GM12878 (cell line): Measurements from ENCODE around the gene PPT2. TPM values are rescaled to one million over a fixed set of nuclear protein-coding genes. Genes with fewer than 3 reads are reported as not detected.

Experiments used
- ATAC-seq: fragments of 200-7000 bp; cut with Tn5 transposase; 3 replicates; pipeline ENCODE4 v1.9.1; 2020; ENCODE audit warnings: mild to moderate bottlenecking, moderate library complexity
- BruUV-seq: library from RNA; stranded (reverse); fragments of 400-500 nt; replicated peaks from 2 replicates; lab custom pipeline; 2021; lab: Mats Ljungman, UMichigan
- CTCF ChIA-PET: fragments of 300-600 bp; sonication (Branson Sonifier 250); formaldehyde crosslinking; extraction: SDS; loops from one replicate; lab custom pipeline; 2021; ENCODE audit warnings: inconsistent platforms; lab: Yijun Ruan, JAX
- POLR2A ChIA-PET: fragments of 350-600 bp; formaldehyde crosslinking; extraction: SDS; loops from one replicate; lab custom pipeline; 2021; ENCODE audit warnings: inconsistent platforms; lab: Charles Lee
- RAD21 ChIA-PET: fragments of 300-600 bp; sonication (Branson Sonifier 250); formaldehyde crosslinking; loops from one replicate; lab custom pipeline; 2023; ENCODE audit warnings: antibody characterized with exemption; ENCODE audit not compliant: unreplicated experiment; lab: Charles Lee
- SMC1A ChIA-PET: fragments of 300-600 bp; sonication (Branson Sonifier 250); formaldehyde crosslinking; loops from one replicate; lab custom pipeline; 2023; ENCODE audit not compliant: unreplicated experiment, uncharacterized antibody; lab: Charles Lee
- DNase-seq: peaks from one replicate; pipeline ENCODE4 v3.0.0-alpha.2; 2011; ENCODE audit warnings: low read depth, low spot score
- FAIRE-seq: peaks from 3 replicates; lab custom pipeline; 2011; peaks lifted over from hg19 to GRCh38; lab: Jason Lieb, UNC
- H2AFZ ChIP-seq: 2 replicates; pipeline ENCODE4 v1.6.0; 2011; ENCODE audit warnings: low read depth, low read length, control low read depth; ENCODE audit not compliant: control insufficient read depth
- H3K27ac ChIP-seq: 2 replicates; pipeline ENCODE4 v1.5.1; 2011; ENCODE audit warnings: control low read depth; ENCODE audit not compliant: control insufficient read depth, insufficient read depth
- H3K27me3 ChIP-seq, 2 experiments: replicated peaks in 1 of 2; 2 replicates each; pipeline versions ENCODE4 v1.6.0 to v1.6.1; 2011; ENCODE audit warnings: low read length in 1 of 2; ENCODE audit not compliant: control insufficient read depth in 2 of 2, insufficient read depth in 2 of 2
- H3K36me3 ChIP-seq, 2 experiments: 2 replicates each; pipeline ENCODE4 v1.5.1; 2011; ENCODE audit warnings: low read length in 1 of 2; ENCODE audit not compliant: control insufficient read depth in 2 of 2, insufficient read depth in 2 of 2
- H3K4me1 ChIP-seq: 2 replicates; pipeline ENCODE4 v1.6.1; 2011; ENCODE audit warnings: mild to moderate bottlenecking, low read length, moderate library complexity, mixed read lengths; ENCODE audit not compliant: control insufficient read depth, insufficient read depth
- H3K4me2 ChIP-seq: 2 replicates; pipeline ENCODE4 v1.6.0; 2011; ENCODE audit warnings: control low read depth; ENCODE audit not compliant: control insufficient read depth, insufficient read depth
- H3K4me3 ChIP-seq: fragments of 200-600 bp; sonication (generic); 2 replicates; pipeline ENCODE4 v1.5.1; 2016
- H3K79me2 ChIP-seq: 2 replicates; pipeline ENCODE4 v1.6.0; 2011; ENCODE audit warnings: low read length; ENCODE audit not compliant: control insufficient read depth, insufficient read depth
- H3K9ac ChIP-seq: 2 replicates; pipeline ENCODE4 v1.8.0; 2011; ENCODE audit warnings: low read length, control low read depth, mixed read lengths; ENCODE audit not compliant: control insufficient read depth, insufficient read depth
- H3K9me3 ChIP-seq: replicated peaks from 3 replicates; pipeline ENCODE4 v1.5.1; 2011; ENCODE audit warnings: mild to moderate bottlenecking, low read length; ENCODE audit not compliant: control insufficient read depth, insufficient read depth
- H4K20me1 ChIP-seq: 2 replicates; pipeline ENCODE4 v1.6.0; 2011; ENCODE audit not compliant: control insufficient read depth, insufficient read depth
- BACH1 ChIP-seq: fragments of 450-650 bp; IDR thresholded peaks from 2 replicates; pipeline ENCODE4 v1.6.1; 2017; ENCODE audit warnings: mild to moderate bottlenecking, borderline replicate concordance
- POLR2AphosphoS5 ChIP-seq: IDR thresholded peaks from 2 replicates; pipeline ENCODE4 v1.6.1; 2011; ENCODE audit warnings: mild to moderate bottlenecking, low read length, inconsistent platforms
- WGBS: methylation state at CpG from one replicate; pipeline ENCODE4 v1.1.6; 2016; ENCODE audit warnings: low lambda C conversion rate; ENCODE audit not compliant: insufficient replicate concordance, insufficient coverage; ENCODE audit errors: missing lambda C conversion rate; 5-methylcytosine and 5-hydroxymethylcytosine counted together
- in situ Hi-C: fragments of 300-500 bp; cut with MboI; formaldehyde crosslinking; loops from 9 replicates; pipeline ENCODE4 v1.14.3; 2018; ENCODE audit warnings: mixed read lengths
- intact Hi-C: fragments of 100-400 bp; cut with micrococcal nuclease; formaldehyde crosslinking; loops from one replicate; pipeline ENCODE4 v1.14.2; 2022; ENCODE audit not compliant: unreplicated experiment
- polyA plus RNA-seq, 11 experiments: library from polyadenylated mRNA; depleted of rRNA in 4 of 11; unstranded in 6 of 11; stranded (reverse) in 5 of 11; fragments of >200 nt; fragmentation: Nextera tagmentation in 4 of 11; fragmentation: Illumina TruSeq in 1 of 11; extraction: Ambion mirVana in 4 of 11; extraction: Trizol in 1 of 11; gene quantifications; 1 replicate in 1 of 11; 2 replicates in 10 of 11; pipeline versions ENCODE4 v1.2.1 to v1.2.3, GENCODE V29; 2011 to 2016; ENCODE audit warnings: inconsistent platforms in 2 of 11, missing spikeins in 2 of 11, low read depth in 1 of 11
- total RNA-seq, 4 experiments: library from RNA; depleted of rRNA in 3 of 4; stranded (reverse); fragments of >200 nt in 3 of 4; fragmentation: Illumina TruSeq in 1 of 4; extraction: Trizol in 1 of 4; gene quantifications; 2 replicates each; pipeline versions ENCODE4 v1.2.1 to v1.2.3, GENCODE V29; 2013 to 2021
- TF ChIP-seq, protein P1 (sequence below): fragments of 450-650 bp; IDR thresholded peaks from 2 replicates; pipeline ENCODE4 v1.6.1; 2017; ENCODE audit warnings: mild to moderate bottlenecking, moderate library complexity
- TF ChIP-seq, protein P2 (sequence below): fragments of 450-650 bp; IDR thresholded peaks from 2 replicates; pipeline ENCODE4 v1.6.1; 2016; ENCODE audit warnings: mild to moderate bottlenecking
- TF ChIP-seq, protein P3 (sequence below): fragments of 450-650 bp; IDR thresholded peaks from 2 replicates; pipeline ENCODE4 v1.6.1; 2017; ENCODE audit warnings: antibody characterized with exemption, mild to moderate bottlenecking, moderate library complexity

PPT2 gene
- total and polyA plus RNA-seq, 10 of the 15 experiments (the other 5 are each of a cell fraction or from before 2014, with no cell fraction given): 1.3 to 25.5 (median 5.5) TPM

DNA sequence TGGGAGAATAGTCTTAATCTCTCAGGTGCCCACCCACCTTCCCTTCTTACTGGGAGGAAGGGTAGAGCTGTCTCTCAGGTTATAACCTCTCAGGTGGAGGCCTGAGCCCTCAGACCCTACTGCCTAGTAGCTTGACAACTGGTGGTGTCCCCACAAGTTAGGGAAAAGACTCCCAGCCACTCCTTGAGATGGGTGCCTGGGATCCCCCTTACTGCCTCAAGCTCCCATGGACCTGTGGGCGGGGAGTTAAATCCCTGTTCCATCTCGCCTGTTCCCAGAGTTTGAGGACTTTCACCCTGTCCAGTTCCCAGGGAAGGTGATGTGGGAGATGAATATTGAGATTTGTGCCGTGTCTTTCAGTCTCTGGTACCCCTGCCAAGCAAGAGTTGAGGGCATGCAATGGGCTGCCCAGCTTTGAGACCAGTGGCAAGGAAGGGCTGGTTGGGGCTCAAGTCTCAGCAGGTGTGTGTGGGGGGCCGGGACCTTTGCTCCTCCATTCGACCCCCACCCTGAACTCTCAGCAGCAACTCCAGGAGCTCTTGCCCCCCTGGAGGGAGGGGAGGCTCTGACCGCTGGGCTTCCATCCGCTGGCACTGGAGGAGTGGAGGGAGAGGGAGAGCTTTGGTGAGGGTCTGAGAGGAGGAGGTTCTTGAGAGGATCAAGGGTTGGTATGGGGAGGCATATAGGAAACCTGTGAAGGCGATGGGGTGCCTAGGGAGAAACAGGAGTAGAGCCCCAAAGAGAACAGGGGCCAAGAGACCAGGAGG is 37.2 kb downstream of the PPT2 start:
- WGBS: 23% methylated on average over 8 of the region's 8 CpGs
- Histone ChIP-seq H3K9ac (peak overlapping the region; percentile 99), H3K36me3 (peaks cover 0 to 5% of the 10 kb centered on the region in 2 experiments; a peak in 3 of 4 replicates), H3K4me1 (peaks cover 36% of the 10 kb centered on the region), H3K9me3 (no peaks in the 10 kb centered on the region), H3K27ac (peak overlapping the region; percentile 100), H3K27me3 (no peaks in the 10 kb centered on the region), H2AFZ (no peak overlapping the region), H4K20me1 (no peaks in the 10 kb centered on the region), H3K4me3 (peak overlapping the region; percentile 90), H3K79me2 (peaks cover 60% of the 10 kb centered on the region), H3K4me2 (peak overlapping the region; percentile 99)
- intact Hi-C loops (loop anchor here (1.0 to 2.0 kb wide), 2 partner anchors 14 to 61 kb away; partner anchors contain the start of genes AGPAT1 and FKBPL), in situ Hi-C loops (no loop called here)
- DNase-seq: no peak
- ChIA-PET CTCF (interaction anchor here (0.8 to 1.0 kb wide), 3 partner anchors 12 to 72 kb away, joined by 3 to 4 read pairs (median 3); no protein-coding TSS in a partner anchor), POLR2A (interaction anchor here (0.6 to 7.0 kb wide), 7 partner anchors 13 to 762 kb away, joined by 3 to 123 read pairs (median 4); partner anchors contain the start of genes AGPAT1, ATF6B, FKBPL and HLA-DMA), SMC1A (interaction anchor here (4.2 to 4.3 kb wide), 2 partner anchors 13 to 62 kb away, joined by 24 to 41 read pairs; partner anchors contain the start of genes AGPAT1, ATF6B, FKBPL and RNF5), RAD21 (interaction anchor here (1.0 to 3.7 kb wide), 3 partner anchors 12 to 62 kb away, joined by 3 to 27 read pairs (median 7); partner anchors contain the start of genes ATF6B, FKBPL, PRRT1 and RNF5)
- no peak for FAIRE-seq
- TF ChIP-seq, protein P1, sequence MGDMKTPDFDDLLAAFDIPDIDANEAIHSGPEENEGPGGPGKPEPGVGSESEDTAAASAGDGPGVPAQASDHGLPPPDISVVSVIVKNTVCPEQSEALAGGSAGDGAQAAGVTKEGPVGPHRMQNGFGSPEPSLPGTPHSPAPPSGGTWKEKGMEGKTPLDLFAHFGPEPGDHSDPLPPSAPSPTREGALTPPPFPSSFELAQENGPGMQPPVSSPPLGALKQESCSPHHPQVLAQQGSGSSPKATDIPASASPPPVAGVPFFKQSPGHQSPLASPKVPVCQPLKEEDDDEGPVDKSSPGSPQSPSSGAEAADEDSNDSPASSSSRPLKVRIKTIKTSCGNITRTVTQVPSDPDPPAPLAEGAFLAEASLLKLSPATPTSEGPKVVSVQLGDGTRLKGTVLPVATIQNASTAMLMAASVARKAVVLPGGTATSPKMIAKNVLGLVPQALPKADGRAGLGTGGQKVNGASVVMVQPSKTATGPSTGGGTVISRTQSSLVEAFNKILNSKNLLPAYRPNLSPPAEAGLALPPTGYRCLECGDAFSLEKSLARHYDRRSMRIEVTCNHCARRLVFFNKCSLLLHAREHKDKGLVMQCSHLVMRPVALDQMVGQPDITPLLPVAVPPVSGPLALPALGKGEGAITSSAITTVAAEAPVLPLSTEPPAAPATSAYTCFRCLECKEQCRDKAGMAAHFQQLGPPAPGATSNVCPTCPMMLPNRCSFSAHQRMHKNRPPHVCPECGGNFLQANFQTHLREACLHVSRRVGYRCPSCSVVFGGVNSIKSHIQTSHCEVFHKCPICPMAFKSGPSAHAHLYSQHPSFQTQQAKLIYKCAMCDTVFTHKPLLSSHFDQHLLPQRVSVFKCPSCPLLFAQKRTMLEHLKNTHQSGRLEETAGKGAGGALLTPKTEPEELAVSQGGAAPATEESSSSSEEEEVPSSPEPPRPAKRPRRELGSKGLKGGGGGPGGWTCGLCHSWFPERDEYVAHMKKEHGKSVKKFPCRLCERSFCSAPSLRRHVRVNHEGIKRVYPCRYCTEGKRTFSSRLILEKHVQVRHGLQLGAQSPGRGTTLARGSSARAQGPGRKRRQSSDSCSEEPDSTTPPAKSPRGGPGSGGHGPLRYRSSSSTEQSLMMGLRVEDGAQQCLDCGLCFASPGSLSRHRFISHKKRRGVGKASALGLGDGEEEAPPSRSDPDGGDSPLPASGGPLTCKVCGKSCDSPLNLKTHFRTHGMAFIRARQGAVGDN: 0 out of 2 replicates have a peak, but pooled peaks have one; percentile 14
- TF ChIP-seq, protein P2, sequence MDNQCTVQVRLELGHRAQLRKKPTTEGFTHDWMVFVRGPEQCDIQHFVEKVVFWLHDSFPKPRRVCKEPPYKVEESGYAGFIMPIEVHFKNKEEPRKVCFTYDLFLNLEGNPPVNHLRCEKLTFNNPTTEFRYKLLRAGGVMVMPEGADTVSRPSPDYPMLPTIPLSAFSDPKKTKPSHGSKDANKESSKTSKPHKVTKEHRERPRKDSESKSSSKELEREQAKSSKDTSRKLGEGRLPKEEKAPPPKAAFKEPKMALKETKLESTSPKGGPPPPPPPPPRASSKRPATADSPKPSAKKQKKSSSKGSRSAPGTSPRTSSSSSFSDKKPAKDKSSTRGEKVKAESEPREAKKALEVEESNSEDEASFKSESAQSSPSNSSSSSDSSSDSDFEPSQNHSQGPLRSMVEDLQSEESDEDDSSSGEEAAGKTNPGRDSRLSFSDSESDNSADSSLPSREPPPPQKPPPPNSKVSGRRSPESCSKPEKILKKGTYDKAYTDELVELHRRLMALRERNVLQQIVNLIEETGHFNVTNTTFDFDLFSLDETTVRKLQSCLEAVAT: peak; percentile 67
- 0 out of 2 replicates have a peak, but pooled peaks have one; percentile 13 for TF ChIP-seq POLR2AphosphoS5
- 0 out of 2 replicates have a peak, but pooled peaks have one; percentile 20 for TF ChIP-seq BACH1
- TF ChIP-seq, protein P3, sequence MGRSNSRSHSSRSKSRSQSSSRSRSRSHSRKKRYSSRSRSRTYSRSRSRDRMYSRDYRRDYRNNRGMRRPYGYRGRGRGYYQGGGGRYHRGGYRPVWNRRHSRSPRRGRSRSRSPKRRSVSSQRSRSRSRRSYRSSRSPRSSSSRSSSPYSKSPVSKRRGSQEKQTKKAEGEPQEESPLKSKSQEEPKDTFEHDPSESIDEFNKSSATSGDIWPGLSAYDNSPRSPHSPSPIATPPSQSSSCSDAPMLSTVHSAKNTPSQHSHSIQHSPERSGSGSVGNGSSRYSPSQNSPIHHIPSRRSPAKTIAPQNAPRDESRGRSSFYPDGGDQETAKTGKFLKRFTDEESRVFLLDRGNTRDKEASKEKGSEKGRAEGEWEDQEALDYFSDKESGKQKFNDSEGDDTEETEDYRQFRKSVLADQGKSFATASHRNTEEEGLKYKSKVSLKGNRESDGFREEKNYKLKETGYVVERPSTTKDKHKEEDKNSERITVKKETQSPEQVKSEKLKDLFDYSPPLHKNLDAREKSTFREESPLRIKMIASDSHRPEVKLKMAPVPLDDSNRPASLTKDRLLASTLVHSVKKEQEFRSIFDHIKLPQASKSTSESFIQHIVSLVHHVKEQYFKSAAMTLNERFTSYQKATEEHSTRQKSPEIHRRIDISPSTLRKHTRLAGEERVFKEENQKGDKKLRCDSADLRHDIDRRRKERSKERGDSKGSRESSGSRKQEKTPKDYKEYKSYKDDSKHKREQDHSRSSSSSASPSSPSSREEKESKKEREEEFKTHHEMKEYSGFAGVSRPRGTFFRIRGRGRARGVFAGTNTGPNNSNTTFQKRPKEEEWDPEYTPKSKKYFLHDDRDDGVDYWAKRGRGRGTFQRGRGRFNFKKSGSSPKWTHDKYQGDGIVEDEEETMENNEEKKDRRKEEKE: no peak
- ATAC-seq: no peak
- TSS peak; percentile 59 for BruUV-seq
